Measurements from ENCODE around the gene FOXD3.

The FOXD3 gene

GRCh38 chr1:63319046-63320021 lies 3.0 kb upstream of the FOXD3 start:
- DNase-seq = no peak
- in situ Hi-C loops (cut with MboI; ENCODE audit: low pct_unique_long_range_greater_than_20kb, low sequenced_read_pairs) = no loop called here

- DNase-seq = no peak
- in situ Hi-C loops (cut with MboI; ENCODE audit: low pct_unique_long_range_greater_than_20kb, low sequenced_read_pairs) = no loop called here
Observed at GRCh38 chr1:63320022-63320721, 2.2 kb upstream of the FOXD3 start.

- in situ Hi-C loops (cut with MboI; ENCODE audit: low pct_unique_long_range_greater_than_20kb, low sequenced_read_pairs) = no loop called here
- DNase-seq = no peak
Observed at GRCh38 chr1:63321066-63321784, 1.1 kb upstream of the FOXD3 start.

GRCh38 chr1:63321785-63322113 lies 618 bp upstream of the FOXD3 start:
- no peak for DNase-seq

GRCh38 chr1:63322944-63323864 lies 837 bp downstream of the FOXD3 start:
- in situ Hi-C loops (cut with MboI; ENCODE audit: low pct_unique_long_range_greater_than_20kb, low sequenced_read_pairs) = no loop called here
- peak; percentile 48 for DNase-seq

More at GRCh38 chr1:63321785-63322113, 618 bp upstream of the FOXD3 start:
- in situ Hi-C loops (cut with MboI; ENCODE audit: low pct_unique_long_range_greater_than_20kb, low sequenced_read_pairs) = no loop called here

- no peak for DNase-seq
- in situ Hi-C loops (cut with MboI; ENCODE audit: low pct_unique_long_range_greater_than_20kb, low sequenced_read_pairs) = no loop called here
Observed at GRCh38 chr1:63323865-63324778, 1.8 kb downstream of the FOXD3 start.

GRCh38 chr1:63324779-63325119 lies 2.4 kb downstream of the FOXD3 start:
- DNase-seq = no peak
- in situ Hi-C loops (cut with MboI; ENCODE audit: low pct_unique_long_range_greater_than_20kb, low sequenced_read_pairs) = no loop called here

GRCh38 chr1:63325279-63325985 lies 3.1 kb downstream of the FOXD3 start:
- in situ Hi-C loops (cut with MboI; ENCODE audit: low pct_unique_long_range_greater_than_20kb, low sequenced_read_pairs) = no loop called here
- no peak for DNase-seq

GRCh38 chr1:63326106-63326472 lies 3.7 kb downstream of the FOXD3 start:
- no peak for DNase-seq
- in situ Hi-C loops (cut with MboI; ENCODE audit: low pct_unique_long_range_greater_than_20kb, low sequenced_read_pairs) = no loop called here

GRCh38 chr1:63326473-63327380 lies 4.4 kb downstream of the FOXD3 start:
- in situ Hi-C loops (cut with MboI; ENCODE audit: low pct_unique_long_range_greater_than_20kb, low sequenced_read_pairs) = no loop called here
- no peak for DNase-seq

GRCh38 chr1:63327417-63328054 lies 5.2 kb downstream of the FOXD3 start:
- in situ Hi-C loops (cut with MboI; ENCODE audit: low pct_unique_long_range_greater_than_20kb, low sequenced_read_pairs) = no loop called here
- DNase-seq = peak; percentile 86

- in situ Hi-C loops (cut with MboI; ENCODE audit: low pct_unique_long_range_greater_than_20kb, low sequenced_read_pairs) = no loop called here
- no peak for DNase-seq
Observed at GRCh38 chr1:63328122-63328521, 5.8 kb downstream of the FOXD3 start.

GRCh38 chr1:63328781-63329180 lies 6.4 kb downstream of the FOXD3 start:
- in situ Hi-C loops (cut with MboI; ENCODE audit: low pct_unique_long_range_greater_than_20kb, low sequenced_read_pairs) = no loop called here
- no peak for DNase-seq

GRCh38 chr1:63329621-63330330 lies 7.4 kb downstream of the FOXD3 start:
- no peak for DNase-seq
- in situ Hi-C loops (cut with MboI; ENCODE audit: low pct_unique_long_range_greater_than_20kb, low sequenced_read_pairs) = no loop called here

- DNase-seq = no peak
- in situ Hi-C loops (cut with MboI; ENCODE audit: low pct_unique_long_range_greater_than_20kb, low sequenced_read_pairs) = no loop called here
Observed at GRCh38 chr1:63330331-63330916, 8.1 kb downstream of the FOXD3 start.

Data from KBM-7 (cell line).